Fibroblast of skin of back (primary cell): ENCODE data around the gene GIMAP8.

Experiments used
- DNase-seq: peaks from one replicate; pipeline ENCODE4 v3.0.0-alpha.2; 2013

Gene GIMAP8

DNA sequence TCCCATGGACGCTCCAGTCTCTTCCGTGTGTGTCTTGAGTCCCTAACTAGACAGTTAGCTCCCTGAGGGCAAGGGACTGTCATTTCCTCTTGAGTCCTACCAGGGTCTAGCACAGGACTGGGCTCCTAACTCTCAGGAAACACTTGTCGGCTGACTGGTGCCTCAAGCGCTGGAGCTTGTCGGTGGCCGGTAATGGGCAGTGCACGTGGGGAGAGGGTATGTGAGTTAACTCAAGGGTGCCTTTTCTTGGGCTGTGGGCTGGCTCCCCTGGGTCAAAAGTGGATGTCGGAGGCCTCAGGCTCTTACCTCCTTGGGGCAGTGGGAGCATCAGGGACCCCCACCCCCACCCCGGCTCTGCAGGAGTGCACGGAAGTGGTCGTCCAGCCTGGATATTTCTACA, 38.4 kb upstream of the GIMAP8 start:
- DNase-seq: no peak

DNA sequence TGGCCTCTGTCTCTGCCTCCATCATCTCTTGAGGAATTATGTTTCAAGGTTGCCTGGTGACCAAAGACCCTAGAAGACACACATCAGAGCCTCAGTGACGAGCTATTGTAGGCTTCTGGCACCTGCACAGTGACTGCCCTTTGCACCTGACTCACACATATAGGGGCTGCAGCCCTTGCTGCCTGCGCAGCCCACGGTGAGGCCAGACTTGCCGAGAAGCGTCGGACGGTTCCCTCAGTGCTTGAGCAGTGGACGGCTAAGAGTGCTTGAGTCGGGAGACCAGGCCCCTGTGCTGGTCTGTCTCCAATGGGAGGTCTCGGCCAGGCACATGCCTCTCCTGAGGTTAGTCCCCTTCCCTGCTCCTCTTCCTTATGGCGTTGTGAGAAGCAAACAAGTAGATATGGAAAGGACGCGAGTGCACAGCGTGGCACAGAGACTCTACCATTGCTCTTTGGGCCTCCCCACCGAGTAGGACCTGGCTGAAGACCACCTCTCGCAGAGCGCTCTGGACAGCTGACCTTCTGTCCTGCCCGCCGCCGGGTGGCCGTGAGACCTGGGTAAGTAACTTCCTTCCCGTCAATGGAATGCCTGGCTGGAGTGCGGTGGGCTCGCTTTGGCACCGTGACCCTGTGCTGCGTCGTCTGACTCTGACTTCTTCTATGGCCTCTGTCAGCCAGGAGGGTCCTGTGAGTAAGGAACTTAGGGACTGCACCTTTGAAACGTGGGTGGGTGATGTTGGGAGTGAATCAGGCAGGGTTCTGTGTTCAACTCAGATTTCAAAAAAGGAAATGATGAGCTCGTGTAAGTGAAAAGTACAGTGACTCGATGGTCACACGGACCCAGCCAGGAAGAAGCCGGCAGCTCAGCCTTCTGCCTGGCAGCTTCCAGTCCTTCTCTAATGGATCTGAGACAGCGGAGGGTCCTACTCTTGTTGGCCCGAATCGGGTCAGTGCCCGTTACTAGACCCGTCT, 37.6 kb upstream of the GIMAP8 start:
- no peak for DNase-seq

DNA sequence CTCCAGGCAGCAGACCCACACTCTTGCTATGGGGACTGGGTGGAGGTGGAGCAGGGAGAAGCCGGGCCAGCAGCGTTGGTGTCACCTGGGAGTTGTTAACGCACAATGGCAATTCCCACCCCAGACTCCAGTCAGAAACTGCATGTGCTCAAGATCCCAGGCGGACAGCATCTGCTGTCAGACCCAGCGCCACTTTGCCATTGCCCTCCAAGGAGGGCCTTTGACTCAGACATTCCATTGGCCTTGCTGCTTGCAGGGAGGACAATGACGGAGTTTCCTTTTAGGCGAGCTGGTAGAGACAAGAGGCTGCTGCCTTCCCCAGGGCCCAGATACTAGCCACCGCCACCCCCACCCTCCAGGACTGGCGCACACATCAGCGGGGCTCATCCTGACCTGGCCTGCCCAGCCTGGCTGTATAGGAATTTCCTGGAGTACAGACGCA, 36.8 kb upstream of the GIMAP8 start:
- peak; percentile 36 for DNase-seq

DNA sequence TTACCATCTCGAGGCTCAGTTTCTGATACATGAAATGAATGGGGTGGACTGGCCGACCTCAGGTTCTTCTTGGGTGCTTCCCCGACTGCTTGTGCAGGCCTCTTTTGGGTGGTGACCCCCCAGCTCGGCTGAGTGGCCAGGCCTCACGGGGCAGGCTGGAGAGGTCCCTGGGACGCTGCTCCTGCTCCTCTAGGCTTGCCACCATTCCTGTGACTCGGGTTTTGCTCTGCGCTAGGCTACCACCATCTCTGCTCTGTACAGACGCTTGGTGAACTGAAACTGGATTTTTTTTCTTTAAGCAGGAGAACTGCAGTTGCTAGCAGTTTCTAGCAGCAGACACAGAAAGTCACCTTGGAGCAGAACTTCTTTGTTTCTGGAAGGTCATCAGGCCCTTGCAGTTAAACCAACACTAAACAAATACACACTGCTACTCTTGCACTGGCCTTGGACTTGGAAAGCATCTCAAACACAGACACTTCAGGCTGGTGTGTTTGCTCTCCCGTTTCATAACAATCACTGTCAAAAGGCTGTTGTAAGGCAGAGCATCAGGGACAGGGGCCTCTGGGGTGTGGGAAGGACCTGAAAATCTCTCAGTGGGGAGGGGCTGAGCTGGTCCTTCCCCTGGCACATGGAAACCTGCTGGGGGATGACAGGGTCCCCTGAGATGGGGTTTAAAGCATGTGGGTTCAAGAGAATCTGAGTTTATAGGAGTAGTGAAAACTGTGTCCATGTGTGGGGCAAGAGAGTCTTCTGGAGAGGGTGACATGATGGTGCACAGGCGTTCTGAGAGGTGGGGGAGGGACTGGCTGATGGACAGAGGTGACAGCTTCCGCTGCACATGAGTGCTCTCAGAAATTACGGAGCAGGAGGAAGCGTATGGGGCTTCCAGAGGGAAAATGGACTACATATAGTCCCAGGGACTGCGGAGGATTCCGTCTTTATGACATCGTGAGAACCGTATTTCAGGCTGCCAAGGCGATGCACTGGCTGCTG, 35.0 kb upstream of the GIMAP8 start:
- DNase-seq: no peak

DNA sequence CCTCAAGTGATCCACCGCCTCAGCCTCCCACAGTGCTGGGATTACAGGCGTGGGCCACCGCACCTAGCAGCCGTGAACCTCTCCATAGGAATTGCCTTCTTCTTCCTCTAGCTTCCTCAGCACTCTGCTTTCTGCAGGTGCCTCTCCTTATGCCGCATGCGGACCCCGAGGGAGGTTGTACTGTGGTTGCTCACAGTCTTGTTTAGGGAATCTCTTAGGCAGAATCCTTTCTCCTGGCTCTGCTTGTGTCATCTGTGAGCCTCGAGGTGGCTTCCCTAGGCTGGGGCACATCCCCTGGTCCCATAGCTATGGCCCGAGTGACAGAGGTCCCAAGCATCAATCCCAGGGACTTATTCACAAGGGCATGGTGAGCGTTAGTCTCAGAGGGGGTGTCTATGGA, 33.2 kb upstream of the GIMAP8 start:
- no peak for DNase-seq

DNA sequence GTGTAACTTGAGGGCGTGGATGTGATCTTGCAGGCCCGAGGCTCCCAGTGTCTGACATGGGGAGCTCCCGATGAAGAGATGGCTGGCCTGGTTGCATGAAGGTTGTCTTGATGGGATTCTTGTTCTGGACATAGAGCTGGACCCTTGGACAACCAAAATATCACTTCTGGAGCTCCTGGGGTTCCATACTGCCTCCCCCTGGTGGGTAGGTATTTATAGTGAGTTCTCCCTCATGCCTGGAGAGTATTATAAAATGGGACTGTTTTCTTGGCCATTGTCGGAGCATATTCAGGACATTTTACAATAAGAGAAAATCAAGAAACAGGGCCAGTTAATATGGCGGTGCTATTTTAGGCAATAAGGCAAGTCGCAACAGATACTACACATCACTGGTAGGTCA, 32.6 kb upstream of the GIMAP8 start:
- no peak for DNase-seq

DNA sequence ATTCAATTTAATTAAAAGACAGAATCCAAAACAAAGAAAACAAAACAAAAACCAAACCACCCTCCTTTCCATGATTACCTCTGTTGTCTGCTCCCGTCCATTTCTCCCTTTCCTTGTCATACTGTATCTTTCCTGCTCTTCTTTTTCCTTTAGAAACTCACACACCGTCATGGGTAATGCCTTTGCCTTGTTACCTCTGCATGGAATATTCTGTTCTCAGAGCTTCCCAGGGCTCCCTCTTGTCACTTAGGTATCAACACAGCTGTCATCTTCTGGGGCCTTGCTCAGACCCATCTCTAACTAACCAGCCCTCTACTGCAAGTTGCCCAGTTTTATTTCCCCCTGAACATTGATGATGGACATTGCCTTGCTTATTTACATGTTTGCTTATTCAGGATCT, 30.2 kb upstream of the GIMAP8 start:
- DNase-seq: no peak

DNA sequence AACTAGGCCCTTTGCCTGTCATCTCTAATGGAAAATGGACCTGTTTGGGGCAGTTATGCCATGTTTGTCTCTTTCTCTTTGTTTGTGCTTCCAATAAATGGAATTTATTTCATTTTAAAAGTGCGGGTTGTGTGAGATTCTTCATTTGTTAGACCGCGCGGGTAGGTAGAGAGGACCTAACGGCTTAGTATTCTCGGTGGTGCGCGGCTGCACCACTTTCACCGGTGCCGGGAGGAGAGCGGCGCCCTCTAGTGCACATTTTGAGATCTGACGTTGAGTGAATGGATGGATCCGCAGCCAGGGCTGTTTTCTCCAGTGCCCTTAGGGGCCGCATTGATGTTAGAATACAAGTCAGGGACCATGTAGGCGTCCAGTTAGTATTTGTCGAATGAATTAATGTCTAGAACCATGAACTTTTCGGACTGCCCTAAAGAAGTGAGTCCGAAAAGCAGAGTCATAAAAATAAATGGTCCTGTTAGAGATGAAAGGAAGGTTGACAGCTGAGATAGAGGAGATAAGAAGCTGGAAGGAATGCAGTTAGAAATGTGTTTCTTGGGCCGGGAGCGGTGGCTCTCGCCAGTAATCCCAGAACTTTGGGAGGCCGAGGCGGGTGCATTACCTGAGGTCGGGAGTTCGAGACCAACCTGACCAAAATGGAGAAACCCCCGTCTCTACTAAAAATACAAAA, 29.3 kb upstream of the GIMAP8 start:
- peak; percentile 67 for DNase-seq

DNA sequence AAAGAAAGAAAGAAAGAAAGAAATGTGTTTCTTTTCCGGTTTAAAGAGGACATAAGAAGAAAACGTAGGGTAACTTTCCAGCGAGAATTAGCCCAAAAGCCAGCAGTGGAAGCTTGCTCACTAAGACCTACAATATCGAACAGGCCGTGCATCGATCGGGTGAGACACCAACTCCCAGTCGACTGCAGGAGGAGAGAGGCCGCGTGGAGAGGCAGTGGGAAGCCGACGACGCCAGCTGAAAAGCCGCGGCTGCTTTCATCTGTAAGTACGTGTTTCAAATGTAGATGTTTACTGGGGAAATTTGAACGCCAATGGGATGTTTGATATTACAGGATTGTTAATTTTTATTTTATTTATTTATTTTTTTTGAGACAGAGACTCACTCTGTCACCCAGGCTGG, 28.6 kb upstream of the GIMAP8 start:
- DNase-seq: no peak

DNA sequence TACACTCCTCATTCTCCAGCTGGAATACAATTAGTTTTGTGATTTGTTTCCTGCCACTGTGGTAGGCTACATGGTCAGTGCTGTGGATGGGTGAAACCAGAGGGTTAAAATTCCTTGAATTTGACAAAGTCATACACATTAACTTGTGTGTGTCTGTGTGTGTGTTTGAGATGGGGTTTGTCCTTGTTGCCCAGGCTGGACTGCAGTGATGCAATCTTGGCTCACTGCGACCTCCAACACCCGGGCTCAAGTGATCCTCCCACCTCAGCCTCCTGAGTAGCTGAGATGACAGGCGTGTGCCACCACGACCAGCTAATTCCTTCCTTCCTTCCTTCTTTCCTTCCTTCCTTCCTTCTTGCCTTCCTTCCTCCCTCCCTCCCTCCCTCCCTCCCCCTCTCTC, 24.8 kb upstream of the GIMAP8 start:
- no peak for DNase-seq

DNA sequence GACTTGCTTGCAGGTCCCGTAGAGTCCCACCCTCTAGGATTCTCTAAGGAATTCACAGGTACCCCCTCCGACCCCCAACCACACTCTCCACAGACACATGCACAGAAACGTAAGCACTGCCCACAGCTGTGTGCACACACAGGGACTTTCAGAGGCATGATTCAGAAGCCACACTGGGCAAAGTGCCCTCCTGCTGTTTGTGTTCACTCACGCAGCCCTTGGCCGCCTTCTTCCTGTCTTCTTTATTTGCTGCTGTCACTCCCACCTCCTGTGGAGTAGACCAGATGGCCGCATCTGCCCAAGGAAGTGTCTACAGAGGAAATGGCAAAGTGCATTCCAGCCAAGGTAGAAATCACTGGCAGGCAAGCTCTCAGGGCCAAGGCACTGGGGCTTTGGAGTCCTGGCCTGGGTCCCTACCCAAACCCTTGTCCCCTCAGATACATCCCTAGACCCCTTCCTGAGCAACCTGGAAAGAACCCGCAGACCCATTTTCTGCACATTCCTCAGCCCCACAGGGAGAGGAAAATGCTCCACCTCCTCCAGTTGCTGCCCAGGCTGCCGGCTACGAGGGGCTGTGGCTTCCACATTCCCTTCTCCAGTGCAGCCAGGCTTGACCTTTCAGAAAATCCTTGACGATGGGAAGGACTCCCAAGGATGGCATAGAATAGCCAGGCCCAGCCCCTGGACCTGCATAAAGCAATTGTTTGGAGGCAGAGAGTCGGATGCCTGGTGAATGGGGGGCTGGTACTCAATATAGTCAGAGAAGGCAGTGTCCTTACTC, 21.6 kb upstream of the GIMAP8 start:
- DNase-seq: peak; percentile 87

DNA sequence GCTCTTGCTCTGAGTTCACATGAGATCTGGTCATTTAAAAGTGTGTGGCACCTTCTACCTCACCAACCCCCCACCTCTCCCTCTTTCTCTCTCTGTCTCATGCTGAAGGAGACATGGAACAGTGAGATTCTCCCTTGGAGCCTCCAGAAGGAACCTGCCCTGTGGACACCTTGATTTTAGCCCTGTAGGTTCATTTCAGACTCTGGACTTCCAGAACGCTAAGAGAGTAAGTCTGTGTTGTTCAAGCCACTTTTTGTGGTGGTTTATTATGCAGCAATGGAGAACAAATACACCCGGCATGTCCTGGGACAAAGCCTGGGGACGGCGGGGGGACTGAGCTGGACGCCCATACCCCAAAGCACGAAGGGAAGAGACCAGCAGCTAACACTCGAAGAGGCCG, 20.7 kb upstream of the GIMAP8 start:
- no peak for DNase-seq

DNA sequence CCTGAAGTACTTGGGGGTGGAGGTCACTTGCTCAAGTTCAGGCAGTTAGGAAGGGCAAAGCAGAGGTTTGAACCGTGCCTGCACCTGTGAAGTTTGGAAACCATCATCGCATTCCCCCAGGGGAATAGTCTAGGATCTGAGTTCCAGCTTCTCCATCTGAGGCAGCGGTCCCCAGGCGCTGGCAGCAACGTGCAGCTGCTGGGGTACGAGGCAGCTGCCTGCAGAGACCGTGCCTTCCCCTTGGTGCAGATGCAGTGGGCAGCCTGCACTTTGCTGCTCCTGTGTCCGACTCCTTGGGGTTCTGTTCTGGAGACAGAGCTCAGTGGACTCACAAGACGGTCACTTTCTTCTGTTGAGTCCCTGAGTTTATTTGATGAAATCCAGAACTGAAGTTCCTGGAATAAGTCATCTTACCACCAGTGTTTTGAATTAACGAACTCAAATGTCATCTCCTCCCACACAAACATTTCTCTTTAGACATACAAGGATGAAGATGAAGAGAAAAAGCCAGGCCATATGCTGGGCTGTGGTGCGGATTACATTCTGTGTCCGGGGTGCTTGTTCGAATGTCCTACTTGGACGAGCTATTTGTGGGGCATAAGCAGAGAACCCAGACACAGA, 19.9 kb upstream of the GIMAP8 start:
- DNase-seq: no peak

DNA sequence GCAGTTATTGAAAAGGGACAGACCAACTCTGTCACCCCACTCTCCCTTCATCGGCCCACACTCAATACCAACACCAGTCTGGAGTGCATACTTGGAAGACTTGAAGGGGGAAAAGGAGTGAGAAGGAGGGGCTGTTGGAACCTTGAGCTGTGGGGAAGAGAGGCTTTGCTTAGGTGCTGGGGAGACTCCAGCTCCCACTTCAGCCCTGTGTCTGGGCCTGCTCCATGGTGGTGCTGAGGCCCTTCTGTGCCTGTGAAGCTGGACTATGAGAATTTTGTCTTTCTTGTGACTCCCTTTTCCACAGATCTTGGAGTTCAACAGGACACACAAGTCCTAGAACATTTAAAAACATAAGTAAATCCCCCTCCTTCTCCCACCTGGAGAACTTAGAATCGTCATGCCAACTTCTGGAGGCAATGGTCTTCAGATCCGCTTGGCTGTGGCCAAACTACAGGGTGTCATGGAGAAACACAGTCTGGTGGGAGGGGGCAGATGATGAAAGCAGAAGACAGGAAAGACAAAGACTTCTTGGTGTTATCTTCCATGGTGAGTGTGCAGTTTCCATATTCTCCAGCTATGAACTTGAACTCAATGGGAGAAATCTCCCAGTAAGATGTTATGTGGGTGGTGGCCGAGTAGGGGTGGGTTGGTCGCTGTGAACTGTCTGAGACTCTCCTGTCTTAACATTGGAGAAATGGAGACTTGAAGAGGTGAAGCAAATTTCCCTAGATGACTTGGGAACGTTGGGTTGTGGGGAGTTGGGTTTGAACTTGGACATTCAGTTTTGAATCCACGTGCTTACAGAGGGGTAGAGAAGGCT, 18.4 kb upstream of the GIMAP8 start:
- DNase-seq: no peak

DNA sequence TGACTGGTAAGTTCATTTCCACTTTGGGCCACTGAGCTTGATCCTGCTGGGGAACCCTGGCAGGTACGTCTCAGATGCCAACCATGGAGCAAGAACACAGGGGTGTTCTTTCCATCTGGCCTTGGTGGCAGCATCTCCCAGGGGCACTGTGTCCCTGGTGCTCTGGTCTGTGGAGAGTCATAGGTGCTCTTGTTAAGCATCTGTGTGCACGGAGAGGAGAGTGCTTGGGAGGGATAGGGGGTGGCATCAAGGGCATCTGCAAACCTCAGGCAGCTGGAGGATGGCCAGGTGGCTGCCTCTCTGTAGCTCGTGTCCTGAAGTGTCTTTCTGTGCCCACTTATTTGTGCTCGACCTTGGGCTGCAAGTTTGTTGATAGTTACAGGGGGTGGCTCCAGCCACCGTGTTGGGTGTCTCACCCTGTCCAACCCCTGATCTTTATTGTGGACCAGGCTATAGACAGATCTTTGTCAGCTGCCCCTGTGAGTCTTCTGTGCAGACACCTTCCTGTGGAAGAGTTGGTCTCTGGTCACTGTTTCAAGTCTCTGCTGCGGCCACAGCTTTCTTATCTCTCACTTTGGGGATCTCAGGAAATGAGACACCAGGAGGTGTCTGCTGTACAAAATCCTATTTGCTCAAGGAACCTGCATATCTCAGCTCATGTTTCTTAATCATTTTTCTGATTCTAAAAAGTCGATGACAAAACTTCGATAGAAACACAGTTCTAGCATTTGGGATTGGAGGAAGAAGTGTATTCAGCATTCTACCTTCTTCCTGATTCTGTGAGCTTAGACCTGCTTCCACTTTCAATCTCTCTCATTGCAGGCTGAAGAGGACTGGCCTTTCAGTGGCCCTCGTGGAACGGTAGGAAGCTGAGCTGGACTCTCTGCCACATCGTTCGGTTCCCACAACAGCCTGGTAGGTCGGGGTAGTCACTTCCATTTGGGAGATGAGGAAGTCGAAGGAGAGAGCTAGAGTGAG, 17.2 kb upstream of the GIMAP8 start:
- no peak for DNase-seq

DNA sequence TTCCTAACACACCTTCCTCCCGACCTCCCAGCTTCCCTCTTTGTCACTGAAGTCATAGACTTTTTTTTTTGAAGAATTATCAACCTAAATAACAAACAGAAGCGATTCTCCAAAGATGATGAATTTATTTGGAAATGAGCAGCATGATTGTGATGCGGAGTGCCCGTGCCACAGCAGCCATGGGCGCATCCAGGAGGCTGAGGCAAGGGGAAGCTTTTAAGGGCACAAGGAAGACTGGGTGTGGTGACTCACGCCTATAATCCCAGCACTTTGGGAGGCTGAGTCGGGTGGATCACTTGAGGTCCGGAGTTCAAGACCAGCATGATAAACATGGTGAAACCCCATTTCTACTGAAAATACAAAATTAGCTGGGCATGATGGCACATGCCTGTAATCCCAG, 16.2 kb upstream of the GIMAP8 start:
- DNase-seq: no peak

DNA sequence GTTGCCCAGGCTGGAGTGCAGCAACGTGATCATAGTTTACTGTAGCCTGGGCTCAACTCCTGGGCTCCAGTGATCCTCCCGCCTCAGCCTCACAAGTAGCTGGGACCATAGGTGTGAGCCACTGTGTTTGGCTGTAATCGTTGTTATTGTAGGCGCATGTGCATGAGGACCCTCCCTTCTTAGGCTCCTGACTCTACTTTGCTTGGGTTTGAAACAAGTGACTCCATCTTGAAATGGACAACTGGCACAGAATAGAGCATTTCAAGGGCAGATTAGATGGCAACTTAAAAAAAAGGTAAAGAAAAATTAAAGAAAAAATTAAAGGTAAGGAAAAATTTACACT, 15.4 kb upstream of the GIMAP8 start:
- DNase-seq: no peak

DNA sequence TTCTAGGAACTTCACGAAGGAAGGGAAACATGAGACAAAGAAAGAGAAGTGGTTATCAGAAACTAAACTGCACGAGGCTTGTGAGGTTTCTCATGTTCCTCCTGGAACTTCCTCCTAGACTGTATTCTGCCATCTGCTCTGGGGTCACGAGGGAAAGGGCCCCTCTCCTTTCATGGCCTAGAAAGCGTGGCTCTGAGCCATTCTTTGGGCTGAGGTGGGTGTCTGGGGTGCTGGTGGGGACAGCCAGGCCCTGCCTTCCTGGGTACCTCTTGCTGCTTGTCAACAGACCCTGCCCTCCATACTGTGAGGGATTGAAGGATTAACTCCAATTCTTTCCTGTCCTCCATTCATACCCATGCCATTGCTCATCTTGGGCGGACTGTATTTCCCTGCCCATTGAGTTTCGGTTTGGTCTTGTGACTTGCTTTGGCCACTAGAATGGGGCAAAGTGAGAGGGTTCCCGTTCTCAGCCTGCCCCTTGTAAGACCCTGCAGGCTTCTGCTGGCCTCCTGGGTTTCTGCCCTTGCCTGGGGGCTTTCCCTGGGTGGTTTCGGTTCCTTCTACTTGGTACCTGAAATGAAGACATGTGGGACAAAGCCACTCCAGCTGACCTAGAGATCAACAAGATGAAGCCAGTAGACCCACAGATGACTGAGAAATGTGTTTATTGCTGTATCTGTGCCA, 14.9 kb upstream of the GIMAP8 start:
- no peak for DNase-seq

DNA sequence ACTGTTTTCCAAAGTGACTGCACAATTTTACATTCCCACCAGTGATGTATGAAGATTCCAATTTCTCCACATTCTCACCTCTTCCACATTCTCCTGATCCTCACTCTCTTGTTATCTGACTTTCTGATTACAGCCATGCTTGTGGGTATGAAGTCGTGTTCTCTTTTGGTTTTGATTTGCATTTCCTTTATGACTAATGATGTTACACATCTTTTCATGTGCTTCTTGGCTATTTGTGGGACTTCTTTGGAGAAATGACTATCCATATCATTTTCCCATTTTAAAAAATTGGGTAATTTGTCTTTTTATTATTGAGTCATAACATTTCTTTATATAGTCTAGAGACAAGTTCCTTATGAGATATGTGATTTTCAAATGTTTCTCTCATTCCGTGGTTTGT, 10.5 kb upstream of the GIMAP8 start:
- peak; percentile 30 for DNase-seq
